ENCODE measurements around the gene NDUFS2.

The NDUFS2 gene

GRCh38 chr1:161261261-161262235 lies 59.4 kb downstream of the NDUFS2 start:
- no peak overlapping the region for H2AK5ac ChIP-seq (ENCODE audit: low read length)
- no peak overlapping the region for H4K12ac ChIP-seq (ENCODE audit: low read depth, low read length)
- no CpG with 5 or more reads among the region's 12 CpGs for WGBS (ENCODE audit: extremely low coverage, insufficient coverage, insufficient read length)
- H3K79me2 ChIP-seq (ENCODE audit: control insufficient read depth, insufficient read depth, low read length, poor library complexity): no peaks in the 10 kb centered on the region
- H2AFZ ChIP-seq (ENCODE audit: insufficient read depth, low read length, poor library complexity): no peak overlapping the region
- H3K9me3 ChIP-seq (ENCODE audit: insufficient read depth, low read depth, low read length): peaks cover 3% of the 10 kb centered on the region
- no peak overlapping the region for H3K23ac ChIP-seq (ENCODE audit: low read length)
- no peak overlapping the region for H3K9ac ChIP-seq (ENCODE audit: low read length)
- peaks cover 15% of the 10 kb centered on the region for H3K27me3 ChIP-seq (ENCODE audit: insufficient read depth, low read length)
- no peak overlapping the region for H3K4ac ChIP-seq (ENCODE audit: low read depth, low read length)
- no peak for DNase-seq
- H3K14ac ChIP-seq (ENCODE audit: low read length): no peak overlapping the region
- no peak overlapping the region for H2BK5ac ChIP-seq (ENCODE audit: low read depth, low read length, poor library complexity)
- H3K4me3 ChIP-seq (ENCODE audit: low read depth, low read length): no peak overlapping the region
- no peak overlapping the region for H4K91ac ChIP-seq (ENCODE audit: low read depth, low read length)
- peaks cover 5 to 10% of the 10 kb centered on the region in 2 experiments for H3K4me1 ChIP-seq (ENCODE audit: control insufficient read depth in 1 of 2, insufficient read depth in 2 of 2, low read length in 2 of 2)
- H3K4me2 ChIP-seq (ENCODE audit: low read length): no peak overlapping the region
- no peak overlapping the region for H2BK120ac ChIP-seq (ENCODE audit: insufficient read depth, low read length, poor library complexity)
- H3K79me1 ChIP-seq (ENCODE audit: low read length): no peaks in the 10 kb centered on the region
- H3K18ac ChIP-seq (ENCODE audit: low read length): no peak overlapping the region
- H4K8ac ChIP-seq (ENCODE audit: low read depth, low read length): no peak overlapping the region
- H3K36me3 ChIP-seq (ENCODE audit: control insufficient read depth in 1 of 2, insufficient read depth in 2 of 2, low read length in 2 of 2): no peaks in the 10 kb centered on the region
- no peak overlapping the region for H2BK12ac ChIP-seq (ENCODE audit: low read length)
- no peak overlapping the region for H3K27ac ChIP-seq (ENCODE audit: low read depth, low read length)
